Fibroblast of the aortic adventitia (primary cell): ENCODE results near the gene SASH3. TPM values are rescaled to one million over a fixed set of nuclear protein-coding genes. Genes with fewer than 3 reads are reported as not detected.

ENCODE experiments used
- DNase-seq: peaks from one replicate; pipeline ENCODE4 v3.0.0-alpha.2; 2010; ENCODE audit warnings: low read depth
- H3K4me3 ChIP-seq: 2 replicates; pipeline ENCODE4 v1.5.1; 2011; ENCODE audit warnings: low read depth, mild to moderate bottlenecking, control low read depth, low read length, moderate library complexity
- total RNA-seq: library from RNA; depleted of rRNA; stranded (reverse); fragments of >200 nt; gene quantifications from 2 replicates; pipeline ENCODE4 v1.2.3, GENCODE V29; 2012; ENCODE audit warnings: low replicate concordance
- TF ChIP-seq, protein P1 (sequence below): IDR thresholded peaks from 2 replicates; pipeline ENCODE4 v1.5.1; 2011; ENCODE audit warnings: mild to moderate bottlenecking, low read length, control low read depth, inconsistent platforms; ENCODE audit not compliant: insufficient read depth

Gene SASH3
- total RNA-seq, 1 donor, result not detected

DNA sequence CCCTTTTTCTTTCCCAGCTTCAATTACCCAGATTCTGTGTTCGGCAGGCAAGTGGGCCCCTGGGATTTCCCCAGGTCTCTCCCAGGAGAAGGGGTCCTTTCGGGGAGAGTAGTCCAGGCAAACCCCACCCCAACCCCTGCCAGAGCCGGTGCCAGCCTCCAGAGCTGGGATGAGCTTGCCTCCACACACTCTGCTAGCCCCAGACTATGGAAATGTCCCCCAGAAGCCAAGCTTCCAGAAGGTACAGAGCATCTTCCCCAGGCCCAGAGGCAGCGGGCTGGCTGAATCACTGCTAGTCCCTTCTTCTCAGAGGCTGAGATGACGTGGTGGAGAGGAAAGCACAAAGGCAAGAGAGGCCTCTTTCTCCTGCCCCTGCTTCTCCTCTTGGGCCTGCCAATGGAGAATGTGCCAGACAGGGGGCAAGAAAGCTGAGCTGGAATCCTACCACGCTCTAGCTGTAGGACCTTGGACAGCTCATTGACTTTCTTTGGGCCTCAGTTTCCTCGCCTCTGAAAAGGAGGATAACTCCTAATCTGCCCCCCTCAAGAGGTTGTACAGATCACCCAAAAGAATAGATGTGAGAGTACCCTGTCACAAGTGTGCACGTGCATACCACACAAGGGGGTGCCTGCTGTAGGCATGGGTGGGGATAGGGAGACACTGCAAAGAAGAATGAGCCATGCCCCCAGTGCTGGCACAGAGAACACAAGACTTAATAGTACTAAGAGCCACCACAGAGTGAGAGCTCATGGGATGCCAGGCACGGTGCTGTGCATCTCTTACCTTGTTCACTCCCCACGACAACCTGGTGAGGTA, 2.1 kb downstream of the SASH3 start:
- TF ChIP-seq, protein P1, sequence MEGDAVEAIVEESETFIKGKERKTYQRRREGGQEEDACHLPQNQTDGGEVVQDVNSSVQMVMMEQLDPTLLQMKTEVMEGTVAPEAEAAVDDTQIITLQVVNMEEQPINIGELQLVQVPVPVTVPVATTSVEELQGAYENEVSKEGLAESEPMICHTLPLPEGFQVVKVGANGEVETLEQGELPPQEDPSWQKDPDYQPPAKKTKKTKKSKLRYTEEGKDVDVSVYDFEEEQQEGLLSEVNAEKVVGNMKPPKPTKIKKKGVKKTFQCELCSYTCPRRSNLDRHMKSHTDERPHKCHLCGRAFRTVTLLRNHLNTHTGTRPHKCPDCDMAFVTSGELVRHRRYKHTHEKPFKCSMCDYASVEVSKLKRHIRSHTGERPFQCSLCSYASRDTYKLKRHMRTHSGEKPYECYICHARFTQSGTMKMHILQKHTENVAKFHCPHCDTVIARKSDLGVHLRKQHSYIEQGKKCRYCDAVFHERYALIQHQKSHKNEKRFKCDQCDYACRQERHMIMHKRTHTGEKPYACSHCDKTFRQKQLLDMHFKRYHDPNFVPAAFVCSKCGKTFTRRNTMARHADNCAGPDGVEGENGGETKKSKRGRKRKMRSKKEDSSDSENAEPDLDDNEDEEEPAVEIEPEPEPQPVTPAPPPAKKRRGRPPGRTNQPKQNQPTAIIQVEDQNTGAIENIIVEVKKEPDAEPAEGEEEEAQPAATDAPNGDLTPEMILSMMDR, result no peak
- H3K4me3 ChIP-seq, result no peak overlapping the region
- no peak for DNase-seq

DNA sequence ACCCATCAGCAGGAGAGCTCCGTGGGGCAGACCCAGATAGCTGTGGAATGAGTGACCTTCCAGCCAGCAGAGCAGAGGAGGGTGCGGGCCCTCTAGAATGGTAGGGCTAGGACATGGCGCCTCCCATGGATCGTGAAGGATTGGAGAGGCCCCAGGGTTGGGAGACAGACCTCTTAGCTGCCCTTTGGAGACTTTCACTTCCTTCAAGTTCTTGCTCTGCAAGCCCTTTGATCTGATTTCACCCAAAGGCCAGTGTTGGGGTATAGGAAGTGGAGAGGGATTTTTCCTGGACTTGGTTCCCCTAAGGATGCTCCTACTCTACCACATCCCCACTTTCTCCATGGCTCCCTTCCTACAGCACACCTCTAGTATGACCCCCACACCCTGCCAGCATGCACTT, 3.0 kb downstream of the SASH3 start:
- H3K4me3 ChIP-seq, result no peak overlapping the region
- TF ChIP-seq, protein P1, result no peak
- DNase-seq, result no peak

DNA sequence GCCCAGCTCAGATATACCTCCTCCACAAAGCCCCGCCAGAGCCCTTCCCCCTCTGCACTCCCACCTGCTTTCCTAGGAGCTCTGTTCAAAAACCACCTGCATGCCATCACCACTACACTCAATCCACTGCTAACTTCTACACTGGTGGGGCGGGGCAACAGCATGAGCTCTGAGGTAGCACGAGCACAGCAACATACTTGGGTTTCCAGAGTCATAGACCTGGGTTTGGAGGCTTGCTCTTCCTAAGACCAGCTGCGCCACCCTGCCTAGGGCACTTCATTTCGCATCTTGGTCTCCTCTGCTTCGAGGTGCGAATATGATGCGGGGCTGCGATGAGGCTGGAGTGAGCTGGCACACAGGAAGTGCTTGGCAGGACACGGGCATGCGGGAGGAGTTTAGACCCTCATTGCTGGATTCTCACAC, 3.6 kb downstream of the SASH3 start:
- TF ChIP-seq, protein P1, result no peak
- DNase-seq, result no peak

DNA sequence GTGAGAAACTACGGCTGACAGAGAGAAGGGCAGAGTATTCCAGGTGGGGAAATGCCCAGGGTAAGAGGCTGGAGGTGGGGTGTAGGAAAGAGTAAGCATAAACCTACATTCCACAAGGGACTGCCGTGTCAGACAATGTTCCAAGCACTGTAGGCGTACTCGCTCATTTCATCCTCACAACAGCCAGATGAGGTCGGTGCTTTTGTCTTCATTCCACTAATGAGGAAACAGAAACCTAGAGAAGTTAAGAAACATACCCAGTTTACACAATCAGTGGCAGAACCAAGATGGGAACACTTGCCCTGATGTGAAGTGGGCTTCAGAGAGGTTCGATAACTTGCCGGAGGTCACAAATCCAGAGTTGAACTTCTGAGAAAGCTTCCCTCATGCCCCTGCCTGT, 4.6 kb downstream of the SASH3 start:
- no peak for DNase-seq
- TF ChIP-seq, protein P1, result no peak
- no peak overlapping the region for H3K4me3 ChIP-seq

More for the DNA sequence above, 3.6 kb downstream of the SASH3 start:
- no peak overlapping the region for H3K4me3 ChIP-seq

DNA sequence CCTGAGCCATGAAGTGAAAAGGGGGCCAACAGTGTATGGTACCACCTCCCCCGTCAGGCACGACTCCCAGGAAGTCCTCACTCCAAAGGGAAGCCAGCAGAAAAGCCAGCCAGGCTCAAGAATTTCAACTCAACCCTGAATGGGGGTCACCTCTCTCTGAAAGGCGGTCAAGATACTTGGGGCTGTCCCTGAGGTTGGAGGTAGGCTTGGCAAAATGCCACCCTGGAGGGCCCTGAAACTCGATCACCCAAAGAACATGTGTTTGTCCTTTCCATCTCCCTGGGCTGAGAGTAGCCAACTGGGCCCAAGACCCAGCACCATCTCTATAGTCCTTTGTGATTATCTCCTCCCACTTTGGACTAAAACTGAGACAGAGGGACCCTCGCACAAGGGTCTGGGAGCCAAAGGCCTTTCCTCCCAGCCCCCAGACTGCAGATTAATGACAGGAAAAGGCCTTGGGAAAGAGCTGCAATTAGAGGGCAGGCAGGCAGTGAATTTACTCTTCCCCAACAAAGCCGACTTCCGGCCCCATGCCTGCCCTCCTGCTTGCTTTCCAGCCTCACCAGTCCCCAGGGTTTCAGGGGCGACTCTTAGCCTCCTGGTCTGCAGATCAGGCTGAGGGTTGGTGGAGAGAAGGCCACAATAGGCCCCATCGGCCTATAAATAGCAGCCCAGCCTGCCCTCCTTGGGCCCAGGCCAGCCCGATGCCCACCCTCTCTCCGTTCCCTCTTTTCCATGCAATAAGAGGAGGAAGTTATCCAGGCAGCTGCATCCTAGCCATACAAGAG, 5.6 kb downstream of the SASH3 start:
- no peak for DNase-seq
- no peak overlapping the region for H3K4me3 ChIP-seq
- TF ChIP-seq, protein P1, result no peak

DNA sequence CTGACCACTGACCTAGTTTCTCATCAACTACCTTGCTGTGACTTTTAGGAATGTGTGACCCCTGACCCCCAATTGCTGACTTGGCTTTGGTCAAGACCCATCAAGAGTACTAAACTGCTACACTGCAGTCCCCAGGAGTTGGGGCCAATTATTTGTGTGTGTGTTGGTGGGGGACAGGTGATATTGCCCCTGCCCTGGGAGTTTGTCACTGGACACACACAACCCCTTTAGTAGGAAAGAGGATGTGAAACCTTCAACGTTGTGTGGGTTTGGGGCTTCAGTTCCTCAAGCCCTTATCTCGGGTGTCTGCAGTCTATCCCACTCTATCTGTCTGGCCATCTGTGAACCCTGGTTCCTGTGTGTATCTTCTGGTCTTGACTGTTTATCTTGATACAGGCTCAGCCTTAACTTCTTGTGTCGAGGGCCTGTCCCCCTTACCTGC, 6.5 kb downstream of the SASH3 start:
- H3K4me3 ChIP-seq, result no peak overlapping the region
- TF ChIP-seq, protein P1, result no peak
- DNase-seq, result no peak
